NCI-H2029 (cell line): ENCODE measurements around the gene ZNF684.
A peak's percentile ranks its signal among the peaks of the same experiment; 100 is the strongest.
"Not testable (repeated sequence)": the region's sequence is repeated elsewhere in the genome, so short reads cannot be mapped to it uniquely, and the experiment has no call there.

ENCODE experiments used
- DNase-seq: peaks from one replicate; lab custom pipeline; 2025; lab: John Stamatoyannopoulos, UW

The ZNF684 gene

DNA sequence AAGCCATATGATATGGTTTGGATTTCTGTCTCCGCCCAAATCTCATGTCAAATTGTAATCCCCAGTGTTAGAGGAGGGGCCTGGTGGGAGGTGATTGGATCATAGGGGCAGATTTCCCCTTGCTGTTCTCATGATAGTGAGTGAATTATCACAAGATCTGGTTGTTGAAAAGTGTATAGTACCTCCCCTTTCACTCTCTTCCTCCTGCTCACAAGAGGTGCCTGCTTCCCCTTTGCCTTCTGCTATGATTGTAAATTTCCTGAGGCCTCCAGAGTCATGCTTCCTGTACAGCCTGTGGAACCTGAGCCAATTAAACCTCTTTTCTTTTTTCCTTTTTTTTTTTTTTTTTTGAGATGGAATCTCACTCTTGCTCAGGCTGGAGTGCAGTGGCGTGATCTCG lies 43.4 kb downstream of the ZNF684 start:
- not testable (repeated sequence) for DNase-seq

GRCh38 chr1:40575336-40575735 lies 43.9 kb downstream of the ZNF684 start:
- no peak for DNase-seq

- no peak for DNase-seq
Observed at GRCh38 chr1:40582116-40582515, 50.7 kb downstream of the ZNF684 start.

GRCh38 chr1:40583980-40584379 lies 52.5 kb downstream of the ZNF684 start:
- DNase-seq = no peak

GRCh38 chr1:40588586-40588985 lies 57.1 kb downstream of the ZNF684 start:
- DNase-seq = no peak

DNA sequence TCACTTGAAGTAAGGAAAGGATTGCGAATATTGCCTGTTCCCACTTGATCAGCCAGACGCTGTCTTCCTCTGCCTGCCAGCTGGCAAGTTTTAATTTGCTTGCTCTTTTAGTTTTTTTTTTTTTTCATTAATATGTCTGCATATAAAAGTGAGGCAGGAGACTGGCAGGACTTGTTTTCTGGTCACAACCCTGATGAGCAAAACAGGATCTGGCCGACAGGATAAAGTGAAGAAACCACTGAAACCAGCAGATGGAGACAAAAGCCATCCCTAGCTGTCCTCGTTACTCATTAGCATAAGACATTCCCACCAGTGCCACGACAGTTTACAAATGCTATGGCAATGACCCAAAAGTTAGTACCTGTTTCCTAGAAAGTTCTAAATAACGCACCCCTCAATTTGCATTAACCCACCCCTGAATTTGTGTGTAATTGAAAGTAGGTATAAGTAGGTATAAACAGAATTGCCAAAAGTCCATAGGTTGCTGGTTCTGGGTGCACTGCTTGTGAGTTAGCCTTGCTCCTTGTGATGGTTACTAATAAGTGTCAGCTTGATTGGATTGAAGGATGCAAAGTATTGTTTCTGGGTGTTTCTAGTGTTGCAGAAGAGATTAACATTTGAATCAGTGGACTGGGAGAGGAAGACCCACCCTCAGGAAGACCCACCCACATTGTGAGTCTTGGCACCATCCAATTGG lies 60.8 kb downstream of the ZNF684 start:
- DNase-seq = peak; percentile 77

DNA sequence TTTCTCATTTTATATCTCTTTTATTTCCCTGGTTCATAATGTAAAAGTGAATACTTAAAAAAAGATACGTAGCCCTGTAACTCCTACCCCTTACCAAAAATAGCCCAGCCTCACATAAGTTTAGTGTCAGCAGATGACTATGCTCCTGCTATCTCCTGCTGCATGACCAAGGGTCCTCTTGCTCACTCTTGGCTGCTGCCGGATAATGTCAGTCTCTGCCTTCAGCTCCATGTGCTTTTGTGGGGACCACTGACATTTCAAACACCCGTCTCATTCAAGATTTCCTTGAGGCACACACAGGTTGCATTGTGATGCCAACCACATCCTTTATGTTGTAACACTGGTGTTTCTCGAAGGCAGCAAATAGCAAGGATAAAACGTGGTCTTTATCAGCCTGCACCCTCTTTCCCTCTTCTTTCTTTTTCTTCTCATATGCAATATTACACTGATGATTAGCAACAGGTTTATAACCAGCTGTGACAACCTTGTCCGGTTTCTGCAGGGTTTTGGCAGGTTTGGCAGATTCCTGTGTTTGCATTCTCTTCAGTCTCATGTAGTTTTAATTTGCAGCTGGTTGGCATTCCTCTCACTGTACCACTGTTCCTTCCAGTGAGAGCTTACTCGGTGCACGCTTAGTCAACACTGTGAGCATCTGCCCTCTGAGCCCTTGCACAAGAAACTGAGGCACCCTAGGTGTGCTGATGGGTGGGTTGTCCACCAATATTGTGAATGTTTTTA lies 62.2 kb downstream of the ZNF684 start:
- DNase-seq = peak; percentile 59

DNA sequence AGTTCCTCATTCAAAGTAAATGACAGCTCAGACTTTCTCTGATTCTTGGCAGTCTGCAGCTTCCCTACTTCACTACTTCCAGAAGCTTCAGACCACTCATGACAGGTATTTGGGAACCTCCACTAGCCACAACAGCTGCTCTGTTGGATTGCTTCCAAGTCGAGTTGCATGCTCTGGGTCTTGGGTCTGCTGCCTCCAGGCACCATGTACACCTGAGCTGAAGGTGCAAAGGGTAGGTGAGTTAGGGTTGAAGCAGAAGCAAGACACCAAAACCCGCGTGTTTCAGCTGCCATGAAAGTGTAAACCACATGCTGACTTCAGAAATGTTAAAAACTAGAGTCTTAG lies 62.7 kb downstream of the ZNF684 start:
- DNase-seq = peak; percentile 54

DNA sequence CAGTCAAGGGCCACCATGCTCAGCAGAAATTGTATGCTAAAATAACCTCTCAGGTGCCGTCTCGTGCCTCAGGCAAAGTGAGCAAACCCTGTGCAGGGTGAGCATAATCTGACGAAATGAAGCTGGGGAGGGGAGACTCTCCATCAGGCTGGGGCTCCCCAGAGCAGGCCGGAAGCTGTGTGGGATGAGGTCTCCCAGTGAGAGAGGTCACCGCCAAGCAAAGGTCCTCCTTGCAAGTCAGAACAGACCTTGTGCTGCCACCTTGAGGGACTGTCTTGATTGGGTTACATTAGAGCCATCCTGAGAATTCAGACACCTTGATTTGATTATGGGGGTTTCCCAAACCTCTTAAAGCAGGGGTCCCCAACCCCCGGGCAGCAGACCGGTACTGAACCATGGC lies 64.2 kb downstream of the ZNF684 start:
- DNase-seq = no peak
